GF-D8 (cell line): ENCODE results near the gene BRSK1.
"Not testable (repeated sequence)": the region's sequence is repeated elsewhere in the genome, so short reads cannot be mapped to it uniquely, and the experiment has no call there.

Experiments
- DNase-seq: peaks from one replicate; lab custom pipeline; 2025; lab: John Stamatoyannopoulos, UW

BRSK1 gene

DNA sequence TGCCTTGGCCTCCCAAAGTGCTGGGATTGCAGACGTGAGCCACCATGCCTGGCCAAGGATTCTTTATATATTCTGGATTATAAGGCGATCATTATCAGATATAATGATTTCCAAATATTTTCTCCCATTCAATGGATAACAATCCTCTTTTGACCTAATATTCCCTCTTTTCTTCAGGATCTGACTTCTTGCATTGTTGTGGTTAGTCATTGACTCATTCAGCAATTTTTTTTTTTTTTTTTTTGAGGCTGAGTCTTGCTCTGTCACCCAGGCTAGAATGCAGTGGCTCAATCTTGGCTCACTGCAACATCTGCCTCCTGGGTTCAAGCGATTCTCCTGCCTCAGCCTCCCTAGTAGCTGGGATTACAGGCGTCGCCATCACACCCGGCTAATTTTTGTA is 46.0 kb downstream of the BRSK1 start:
- DNase-seq: not testable (repeated sequence)

GRCh38 chr19:55333870-55334269 is 50.1 kb downstream of the BRSK1 start:
- DNase-seq: no peak

- DNase-seq: no peak
These were observed 52.3 kb downstream of the BRSK1 start for GRCh38 chr19:55336101-55336500.

DNA sequence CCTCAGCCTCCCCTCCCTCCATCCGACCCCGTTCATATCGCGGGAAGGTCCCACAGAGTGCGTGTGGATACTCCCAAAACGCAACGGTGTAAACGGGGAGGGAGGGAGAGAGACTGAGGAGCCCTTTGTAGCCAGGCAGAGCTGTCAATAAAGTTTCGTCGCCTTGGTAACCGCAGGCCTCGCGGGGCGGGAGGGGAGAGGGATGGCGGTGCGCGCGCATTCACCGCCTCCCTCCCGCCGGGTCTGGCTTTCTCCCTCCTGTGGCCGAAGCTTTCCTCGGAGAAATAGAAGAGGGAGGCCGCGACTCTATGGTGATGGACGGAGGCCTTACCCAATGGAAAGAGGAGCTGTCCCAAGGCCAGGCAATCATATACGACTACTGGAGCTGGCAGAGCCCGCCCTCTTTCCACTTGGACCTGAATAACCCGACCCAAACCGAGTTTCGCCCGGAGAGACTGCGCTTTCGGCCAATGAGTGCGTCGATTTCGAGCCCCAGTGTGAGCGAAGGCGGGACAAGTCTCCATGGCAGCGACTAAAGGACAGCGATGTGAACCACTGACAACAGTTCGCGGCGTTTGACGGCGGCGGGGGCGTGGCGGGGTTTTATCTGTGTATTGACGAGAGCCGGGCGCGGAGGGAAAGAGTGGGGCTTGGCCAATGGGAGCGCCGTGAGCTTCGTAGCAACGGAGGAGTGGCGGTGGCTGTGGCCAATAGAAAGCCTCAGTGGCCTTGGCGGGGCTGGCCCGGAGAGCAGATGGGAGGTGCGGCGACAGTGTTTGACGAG is 55.5 kb downstream of the BRSK1 start, which contains the start of gene KMT5C:
TSS of gene KMT5C (plus strand) at position 772 of the 784 bp plus-strand sequence. CDS start 2,061 bp downstream, outside the sequence.
- DNase-seq: peak; percentile 100

DNA sequence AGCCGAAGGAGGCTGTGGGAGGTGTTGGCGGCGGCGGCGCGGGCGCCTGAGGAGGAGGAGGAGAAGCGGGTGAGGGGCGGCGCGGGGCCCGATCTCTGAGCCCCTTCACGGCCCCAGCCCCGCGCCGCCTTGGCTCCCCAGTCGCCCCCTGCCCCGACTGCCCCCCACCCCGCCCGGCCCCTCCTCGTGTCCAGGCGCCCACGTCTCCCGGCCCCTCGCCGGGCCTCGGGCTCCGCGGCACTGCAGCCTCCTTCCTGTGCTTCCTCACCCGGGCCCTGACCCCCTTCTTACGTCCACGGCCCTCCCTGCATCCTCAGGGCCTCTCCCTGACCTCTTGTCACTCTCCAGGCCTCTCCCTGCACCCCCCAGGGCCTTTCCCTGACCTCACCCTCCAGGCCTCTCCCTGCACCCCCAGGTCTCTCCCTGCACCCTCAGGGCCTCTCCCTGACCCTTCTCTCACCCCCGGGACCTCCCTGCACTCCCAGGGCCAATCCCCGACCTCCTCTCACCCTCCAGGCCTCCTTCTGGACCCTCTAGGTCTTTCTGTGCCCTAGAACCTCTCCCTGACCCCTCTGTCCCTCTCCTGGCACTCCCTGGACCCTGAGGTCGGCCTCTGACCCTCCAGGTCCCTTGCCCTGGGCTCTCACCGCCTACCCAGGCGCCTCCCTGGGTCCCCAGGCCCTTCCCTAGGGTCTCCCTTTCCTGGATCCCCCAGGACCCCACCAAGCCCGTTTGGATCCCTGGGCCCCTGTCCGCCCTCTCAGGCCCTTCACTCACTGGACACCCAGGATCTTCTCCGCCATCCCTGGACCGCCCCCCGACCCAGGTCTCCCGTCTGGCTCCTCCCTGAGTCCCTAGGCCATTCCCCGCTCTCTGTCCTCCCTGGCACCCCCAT is 56.3 kb downstream of the BRSK1 start:
- no peak for DNase-seq

DNA sequence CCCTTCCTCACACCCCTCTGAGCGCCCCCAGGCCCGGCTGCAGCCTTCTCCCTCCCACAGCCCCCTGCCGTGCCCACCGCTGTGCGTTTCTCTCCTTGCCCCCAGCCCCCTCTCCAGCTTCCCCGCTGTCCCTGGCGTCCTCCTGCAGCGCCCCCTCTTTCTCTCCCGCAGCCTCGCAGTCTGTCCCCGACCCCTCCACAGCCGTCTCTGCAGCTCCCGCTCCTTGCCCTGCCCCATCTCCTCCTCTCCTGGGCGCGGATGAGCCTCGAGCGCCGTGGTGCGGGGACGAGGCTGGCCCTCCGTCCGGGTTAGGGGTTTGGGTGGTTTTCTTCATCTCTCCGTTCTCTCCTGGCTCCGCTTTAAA is 57.0 kb downstream of the BRSK1 start:
- DNase-seq: no peak

GRCh38 chr19:55341171-55341588 is 57.4 kb downstream of the BRSK1 start:
- no peak for DNase-seq

- no peak for DNase-seq
These were observed 58.1 kb downstream of the BRSK1 start for GRCh38 chr19:55341595-55342531.

DNA sequence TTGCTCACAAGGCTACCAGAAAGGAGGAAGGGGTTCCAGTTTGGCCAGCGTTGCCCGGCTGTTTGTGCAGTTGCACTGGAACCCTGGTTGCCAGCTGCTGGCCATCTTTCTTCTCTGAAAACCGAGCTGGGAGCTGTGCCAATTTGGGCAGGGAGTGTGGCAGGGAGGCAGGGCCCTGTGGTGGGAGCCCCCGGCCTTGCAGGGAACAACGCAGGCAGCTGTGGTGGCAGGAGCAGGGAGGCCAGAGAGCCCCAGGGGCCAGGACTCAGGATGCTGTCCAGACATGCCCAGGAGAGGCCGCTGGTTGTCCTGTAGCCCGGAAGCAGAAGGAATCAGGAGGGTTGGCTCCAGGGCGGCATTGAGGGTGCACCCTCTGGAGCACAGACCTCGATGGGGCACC is 60.6 kb downstream of the BRSK1 start:
- no peak for DNase-seq

- no peak for DNase-seq
These were observed 61.5 kb downstream of the BRSK1 start for GRCh38 chr19:55345101-55345817.

GRCh38 chr19:55345818-55346724 is 62.3 kb downstream of the BRSK1 start:
- DNase-seq: no peak

- no peak for DNase-seq
These were observed 63.1 kb downstream of the BRSK1 start for GRCh38 chr19:55346725-55347441.

DNA sequence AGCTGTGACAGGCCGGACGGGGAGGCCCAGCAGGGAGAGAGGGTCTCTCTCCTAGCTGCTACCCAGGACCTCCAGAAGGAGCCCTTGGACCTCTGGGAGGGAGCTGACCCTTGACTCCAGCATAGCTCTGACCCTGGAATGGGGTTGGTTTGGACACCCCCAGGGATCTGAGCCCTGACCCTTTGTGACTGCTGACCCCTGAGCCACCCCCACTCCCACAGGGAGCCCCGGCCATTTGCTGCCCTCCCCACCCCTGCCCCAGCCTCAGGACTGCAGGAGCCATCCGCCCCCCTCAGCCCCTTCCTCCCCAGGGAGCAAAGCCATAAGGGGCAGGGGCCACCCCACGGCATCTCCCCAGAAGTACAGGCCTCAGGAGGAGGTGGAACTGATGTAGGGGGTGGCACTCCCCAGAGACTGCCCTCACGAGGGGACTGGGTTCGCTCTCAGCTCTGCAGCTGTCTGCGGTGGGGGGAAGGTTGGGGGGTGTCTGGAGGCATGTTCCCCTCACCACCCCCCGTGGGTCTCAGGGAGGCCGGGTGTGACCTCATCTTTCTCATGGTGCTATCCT is 63.7 kb downstream of the BRSK1 start:
- DNase-seq: no peak

DNA sequence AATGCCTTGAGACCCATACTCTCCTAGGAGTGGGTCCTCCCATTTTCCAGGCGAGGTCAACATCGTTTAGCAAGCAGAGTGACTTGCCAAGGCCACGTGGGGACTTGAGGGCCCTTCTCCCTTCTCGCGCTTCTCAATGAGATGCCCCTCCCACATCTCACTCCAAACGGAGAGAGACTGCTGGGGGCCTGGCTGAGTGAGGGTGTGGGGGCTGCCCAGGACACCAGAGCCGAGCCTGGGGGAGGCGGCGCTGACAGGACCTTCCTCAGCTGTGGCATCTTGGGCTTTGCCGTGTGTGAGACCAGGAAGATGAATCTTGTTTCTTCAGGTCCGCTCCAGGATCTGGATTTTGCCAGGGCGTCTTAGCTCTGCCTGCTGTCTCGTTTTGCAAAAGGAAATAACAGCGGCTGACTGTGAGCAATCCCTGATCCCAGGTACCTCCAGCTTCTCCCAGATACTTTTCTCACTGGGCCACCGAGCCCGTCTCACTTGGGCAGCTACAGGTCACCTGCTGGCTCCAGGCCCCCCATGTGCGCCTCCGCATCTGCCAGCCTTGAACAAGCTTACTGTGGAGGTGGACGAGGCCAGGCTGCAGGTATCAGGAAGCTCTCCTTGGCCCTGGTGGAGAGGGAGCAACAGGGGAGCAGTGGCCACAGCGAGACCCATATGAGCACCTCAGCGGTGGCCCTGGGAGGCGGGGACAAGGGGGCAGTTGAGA is 64.7 kb downstream of the BRSK1 start:
- DNase-seq: no peak

DNA sequence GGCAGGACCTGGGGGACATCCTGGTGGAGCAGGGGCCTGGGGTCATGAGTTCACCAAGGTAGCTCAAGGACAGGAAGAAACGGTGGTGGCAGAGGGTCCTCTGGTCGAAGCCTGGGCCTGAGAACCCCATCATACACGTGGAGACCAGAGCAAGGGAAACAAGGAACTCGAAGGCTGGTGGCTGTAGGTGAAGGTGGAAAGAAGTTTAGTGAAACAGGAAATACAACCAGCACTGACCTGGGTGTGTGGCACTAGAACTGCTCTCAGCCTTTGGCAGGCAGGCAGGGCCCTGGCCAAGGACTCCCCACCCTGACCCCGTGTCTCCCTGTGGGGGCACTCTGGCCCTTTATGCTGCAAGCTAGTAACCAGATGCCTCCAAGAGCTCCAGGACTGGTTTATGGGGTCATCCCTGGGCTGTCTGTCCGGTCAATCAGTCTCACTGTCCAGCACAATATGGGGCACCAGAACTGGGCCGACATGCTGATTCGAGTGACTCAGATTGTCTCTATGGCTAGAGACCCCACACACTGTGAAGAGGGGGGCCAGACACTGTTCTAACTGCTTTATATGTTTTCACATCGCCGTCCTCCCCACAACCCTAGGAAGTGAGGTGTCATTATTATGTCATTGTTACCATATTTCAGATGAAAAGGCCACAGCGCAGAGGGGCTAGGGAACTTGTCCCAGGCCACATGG is 67.0 kb downstream of the BRSK1 start:
- DNase-seq: no peak

DNA sequence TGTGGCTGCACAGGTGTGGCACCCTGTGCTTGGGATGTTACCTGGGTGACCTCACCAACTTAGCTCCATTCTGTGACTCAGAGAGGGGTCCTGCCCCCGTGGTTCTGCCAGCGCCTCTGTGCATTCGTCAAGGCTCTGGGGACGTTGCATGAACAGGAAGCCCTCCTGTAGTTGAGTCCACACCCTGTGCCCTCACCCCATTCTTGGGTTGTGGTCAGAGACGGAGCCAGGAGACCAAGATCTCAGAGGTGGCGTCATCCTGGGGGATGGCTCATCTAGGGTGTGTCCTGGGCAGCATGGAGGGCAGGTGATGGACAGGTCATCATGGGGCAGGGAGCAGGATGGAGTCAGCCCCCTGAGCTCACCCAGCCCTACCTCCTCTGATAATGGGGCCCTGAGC is 68.2 kb downstream of the BRSK1 start:
- no peak for DNase-seq

GRCh38 chr19:55352549-55353145 is 68.8 kb downstream of the BRSK1 start:
- DNase-seq: no peak
